Measurements from ENCODE around the gene SLC45A3.

Gene SLC45A3

GRCh38 chr1:205619376-205619775, 60.9 kb downstream of the SLC45A3 start:
- peaks cover 89% of the 10 kb centered on the region for H3K36me3 ChIP-seq (ENCODE audit: control insufficient read depth, insufficient read depth, low read length)
- no peak overlapping the region for H3K27ac ChIP-seq (ENCODE audit: low read depth, low read length, severe bottlenecking)
- H3K4me3 ChIP-seq (ENCODE audit: extremely low read depth, insufficient read depth, low read length, poor library complexity, severe bottlenecking) = no peak overlapping the region
- H3K9me3 ChIP-seq (ENCODE audit: control insufficient read depth, low read length) = no peaks in the 10 kb centered on the region
- H3K4me1 ChIP-seq (ENCODE audit: control insufficient read depth, insufficient read depth, low read length, poor library complexity, severe bottlenecking) = no peaks in the 10 kb centered on the region
- no CpG with 5 or more reads among the region's 3 CpGs for WGBS, 2 experiments (ENCODE audit: insufficient coverage in 2 of 2)

GRCh38 chr1:205616563-205617293, 63.6 kb downstream of the SLC45A3 start:
- no CpG with 5 or more reads among the region's 1 CpG for WGBS, 2 experiments (ENCODE audit: insufficient coverage in 2 of 2)
- Histone ChIP-seq H3K4me1 (ENCODE audit: control insufficient read depth, insufficient read depth, low read length, poor library complexity, severe bottlenecking) (peaks cover 7% of the 10 kb centered on the region), H3K4me3 (ENCODE audit: extremely low read depth, insufficient read depth, low read length, poor library complexity, severe bottlenecking) (no peak overlapping the region), H3K27ac (ENCODE audit: low read depth, low read length, severe bottlenecking) (no peak overlapping the region), H3K9me3 (ENCODE audit: control insufficient read depth, low read length) (no peaks in the 10 kb centered on the region), H3K36me3 (ENCODE audit: control insufficient read depth, insufficient read depth, low read length) (peaks cover 63% of the 10 kb centered on the region)

- Histone ChIP-seq H3K27ac (ENCODE audit: low read depth, low read length, severe bottlenecking) (no peak overlapping the region), H3K9me3 (ENCODE audit: control insufficient read depth, low read length) (no peaks in the 10 kb centered on the region), H3K36me3 (ENCODE audit: control insufficient read depth, insufficient read depth, low read length) (peaks cover 61% of the 10 kb centered on the region), H3K4me1 (ENCODE audit: control insufficient read depth, insufficient read depth, low read length, poor library complexity, severe bottlenecking) (peaks cover 16% of the 10 kb centered on the region), H3K4me3 (ENCODE audit: extremely low read depth, insufficient read depth, low read length, poor library complexity, severe bottlenecking) (no peak overlapping the region)
- no CpG with 5 or more reads among the region's 1 CpG for WGBS, 2 experiments (ENCODE audit: insufficient coverage in 2 of 2)
These were observed 64.5 kb downstream of the SLC45A3 start for GRCh38 chr1:205615789-205616188.

GRCh38 chr1:205613854-205614412, 66.4 kb downstream of the SLC45A3 start:
- no peak overlapping the region for H3K4me3 ChIP-seq (ENCODE audit: extremely low read depth, insufficient read depth, low read length, poor library complexity, severe bottlenecking)
- H3K9me3 ChIP-seq (ENCODE audit: control insufficient read depth, low read length) = no peaks in the 10 kb centered on the region
- WGBS, 2 experiments (ENCODE audit: insufficient coverage in 2 of 2) = 100% methylated on average over 1 to 2 of the region's 2 CpGs
- peaks cover 29% of the 10 kb centered on the region for H3K4me1 ChIP-seq (ENCODE audit: control insufficient read depth, insufficient read depth, low read length, poor library complexity, severe bottlenecking)
- no peak overlapping the region for H3K27ac ChIP-seq (ENCODE audit: low read depth, low read length, severe bottlenecking)
- H3K36me3 ChIP-seq (ENCODE audit: control insufficient read depth, insufficient read depth, low read length) = peaks cover 43% of the 10 kb centered on the region

- Histone ChIP-seq H3K36me3 (ENCODE audit: control insufficient read depth, insufficient read depth, low read length) (peaks cover 34% of the 10 kb centered on the region), H3K4me3 (ENCODE audit: extremely low read depth, insufficient read depth, low read length, poor library complexity, severe bottlenecking) (no peak overlapping the region), H3K4me1 (ENCODE audit: control insufficient read depth, insufficient read depth, low read length, poor library complexity, severe bottlenecking) (peaks cover 29% of the 10 kb centered on the region), H3K9me3 (ENCODE audit: control insufficient read depth, low read length) (no peaks in the 10 kb centered on the region), H3K27ac (ENCODE audit: low read depth, low read length, severe bottlenecking) (peak overlapping the region; percentile 0)
- WGBS, 2 experiments (ENCODE audit: insufficient coverage in 2 of 2) = 100% methylated on average over 1 of the region's 1 CpG; no CpG with 5 or more reads in 1 of the 2 experiments
These were observed 67.8 kb downstream of the SLC45A3 start for GRCh38 chr1:205612556-205612955.

- WGBS, 2 experiments (ENCODE audit: insufficient coverage in 2 of 2) = no CpG with 5 or more reads among the region's 3 CpGs
- Histone ChIP-seq H3K9me3 (ENCODE audit: control insufficient read depth, low read length) (no peaks in the 10 kb centered on the region), H3K4me3 (ENCODE audit: extremely low read depth, insufficient read depth, low read length, poor library complexity, severe bottlenecking) (no peak overlapping the region), H3K4me1 (ENCODE audit: control insufficient read depth, insufficient read depth, low read length, poor library complexity, severe bottlenecking) (peaks cover 29% of the 10 kb centered on the region), H3K27ac (ENCODE audit: low read depth, low read length, severe bottlenecking) (no peak overlapping the region), H3K36me3 (ENCODE audit: control insufficient read depth, insufficient read depth, low read length) (peaks cover 34% of the 10 kb centered on the region)
These were observed 68.2 kb downstream of the SLC45A3 start for GRCh38 chr1:205612104-205612503.

- 100% methylated on average over 2 to 3 of the region's 3 CpGs for WGBS, 2 experiments (ENCODE audit: insufficient coverage in 2 of 2)
These were observed 69.3 kb downstream of the SLC45A3 start for GRCh38 chr1:205610901-205611466.

GRCh38 chr1:205610036-205610435, 70.3 kb downstream of the SLC45A3 start:
- peaks cover 29% of the 10 kb centered on the region for H3K4me1 ChIP-seq (ENCODE audit: control insufficient read depth, insufficient read depth, low read length, poor library complexity, severe bottlenecking)
- H3K27ac ChIP-seq (ENCODE audit: low read depth, low read length, severe bottlenecking) = peak overlapping the region; percentile 71
- WGBS, 2 experiments (ENCODE audit: insufficient coverage in 2 of 2) = no CpG with 5 or more reads among the region's 2 CpGs
- H3K4me3 ChIP-seq (ENCODE audit: extremely low read depth, insufficient read depth, low read length, poor library complexity, severe bottlenecking) = no peak overlapping the region
- H3K36me3 ChIP-seq (ENCODE audit: control insufficient read depth, insufficient read depth, low read length) = peaks cover 34% of the 10 kb centered on the region
- no peaks in the 10 kb centered on the region for H3K9me3 ChIP-seq (ENCODE audit: control insufficient read depth, low read length)

More at GRCh38 chr1:205610901-205611466, 69.3 kb downstream of the SLC45A3 start:
- Histone ChIP-seq H3K9me3 (ENCODE audit: control insufficient read depth, low read length) (no peaks in the 10 kb centered on the region), H3K4me1 (ENCODE audit: control insufficient read depth, insufficient read depth, low read length, poor library complexity, severe bottlenecking) (peaks cover 29% of the 10 kb centered on the region), H3K27ac (ENCODE audit: low read depth, low read length, severe bottlenecking) (peak overlapping the region; percentile 71), H3K36me3 (ENCODE audit: control insufficient read depth, insufficient read depth, low read length) (peaks cover 34% of the 10 kb centered on the region), H3K4me3 (ENCODE audit: extremely low read depth, insufficient read depth, low read length, poor library complexity, severe bottlenecking) (no peak overlapping the region)

Measured in mesodermal cell (in vitro differentiated cells).